ENCODE measurements around the gene JAKMIP1.

JAKMIP1 gene

DNA sequence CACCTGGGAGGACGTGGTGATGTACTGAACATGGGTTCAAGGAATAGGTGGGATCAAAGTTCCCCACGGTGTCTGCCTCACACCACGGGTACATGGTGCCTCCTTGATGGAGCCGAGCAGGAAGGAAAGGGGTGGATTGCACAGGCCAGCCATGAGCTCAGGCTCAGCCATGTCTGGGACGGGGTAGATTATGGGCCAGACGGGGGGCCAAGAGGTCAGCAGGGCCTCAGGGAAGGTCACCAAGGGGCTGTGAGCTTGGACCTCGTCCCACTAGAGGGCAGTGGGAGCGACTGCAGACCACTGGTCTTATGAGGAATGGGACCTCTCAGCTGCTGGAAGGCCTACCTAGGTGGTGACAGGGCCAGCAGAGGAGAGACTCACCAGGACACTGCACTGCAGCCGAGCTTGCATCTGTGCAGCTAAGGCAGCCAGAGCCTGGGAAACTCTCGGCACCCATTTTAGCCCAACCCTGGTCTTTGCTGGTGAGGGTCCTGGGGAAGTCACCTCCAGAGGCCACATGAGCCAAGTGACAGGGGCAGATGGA is 38.4 kb downstream of the JAKMIP1 start:
- Mint-ChIP-seq H3K27ac (no peak overlapping the region), H3K36me3 (ENCODE audit: low read depth) (no peaks in the 10 kb centered on the region), H3K4me1 (ENCODE audit: low read depth) (no peaks in the 10 kb centered on the region), H3K4me3 (no peak overlapping the region), H3K9me3 (peaks cover 4% of the 10 kb centered on the region), H3K27me3 (no peaks in the 10 kb centered on the region)

DNA sequence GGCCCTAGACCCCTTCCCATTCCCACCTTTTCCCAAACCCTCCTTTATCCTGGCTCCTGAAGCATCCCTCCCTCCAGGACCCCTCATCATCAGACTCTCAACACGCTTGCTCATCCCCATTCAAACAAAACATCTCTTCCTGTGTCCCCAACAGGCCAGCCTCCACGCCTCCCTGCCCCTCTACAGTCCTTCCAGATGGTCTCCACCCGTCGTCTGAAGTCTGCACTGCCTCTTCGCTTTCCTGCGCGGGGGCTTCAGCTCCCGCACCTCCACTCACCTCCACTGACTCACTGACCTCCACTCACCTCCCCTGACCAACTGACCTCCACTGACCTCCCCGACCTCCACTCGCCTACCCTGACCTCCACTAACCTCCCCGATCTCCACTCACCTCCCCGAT is 39.8 kb downstream of the JAKMIP1 start:
- Mint-ChIP-seq H3K4me1 (ENCODE audit: low read depth) (no peaks in the 10 kb centered on the region), H3K36me3 (ENCODE audit: low read depth) (no peaks in the 10 kb centered on the region), H3K27me3 (no peaks in the 10 kb centered on the region), H3K4me3 (no peak overlapping the region), H3K9me3 (peaks cover 4% of the 10 kb centered on the region), H3K27ac (no peak overlapping the region)

DNA sequence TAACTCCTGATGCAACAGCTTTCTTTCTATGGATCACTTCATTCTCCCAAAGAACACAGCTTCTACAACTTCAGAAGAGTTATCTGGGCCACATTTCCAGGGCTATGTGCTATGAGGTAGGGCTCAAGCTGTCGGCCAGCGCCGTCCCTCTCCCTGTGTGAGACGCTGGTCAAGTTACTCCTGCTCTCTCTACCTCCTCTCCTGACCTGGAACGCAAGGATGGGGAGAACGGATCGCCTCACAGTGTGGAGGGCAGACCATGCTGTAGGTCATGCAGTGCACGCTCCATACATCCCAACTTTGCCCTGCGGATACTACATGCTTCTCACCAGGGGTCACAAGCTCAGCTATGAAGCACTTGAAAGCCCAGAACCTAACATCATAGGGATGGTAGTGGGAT is 42.4 kb downstream of the JAKMIP1 start:
- Mint-ChIP-seq H3K4me1 (ENCODE audit: low read depth) (no peaks in the 10 kb centered on the region), H3K9me3 (no peaks in the 10 kb centered on the region), H3K4me3 (no peak overlapping the region), H3K27ac (no peak overlapping the region), H3K36me3 (ENCODE audit: low read depth) (no peaks in the 10 kb centered on the region), H3K27me3 (no peaks in the 10 kb centered on the region)

DNA sequence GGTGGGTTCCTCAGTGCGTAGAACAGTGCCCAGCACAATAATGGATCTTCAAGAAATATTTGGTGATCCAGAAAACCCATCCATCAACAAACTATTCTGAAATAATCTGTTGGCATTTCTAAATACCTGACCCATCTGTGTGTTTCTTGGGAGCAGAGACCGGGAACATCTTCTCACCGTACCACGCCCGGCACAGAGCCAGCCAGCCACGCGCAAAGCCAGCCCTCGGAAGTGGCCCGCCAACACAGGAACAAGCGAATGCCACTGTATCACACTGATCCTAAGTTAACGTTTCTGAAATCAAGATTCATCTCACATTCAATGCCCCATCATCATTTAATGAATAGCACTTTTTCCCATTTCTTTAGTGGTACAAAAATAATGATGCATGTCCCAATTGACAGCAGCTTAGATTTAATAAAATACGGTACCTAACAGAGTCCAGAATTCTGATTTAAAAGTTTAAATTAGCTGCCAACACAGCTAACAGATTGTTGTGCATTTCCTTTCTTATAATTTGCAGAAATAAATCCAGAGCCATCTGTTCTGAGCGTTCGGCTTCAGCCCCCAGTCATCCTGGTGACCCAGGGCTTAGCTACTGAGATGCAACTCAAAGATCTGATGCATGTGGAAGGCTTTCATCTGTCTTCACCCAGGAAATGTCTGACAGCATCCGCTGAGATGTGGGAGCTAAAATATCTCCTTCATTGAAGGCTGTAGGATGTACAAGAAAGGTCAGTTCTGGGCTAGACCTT is 44.2 kb downstream of the JAKMIP1 start:
- Mint-ChIP-seq H3K27me3 (no peaks in the 10 kb centered on the region), H3K27ac (no peak overlapping the region), H3K9me3 (no peaks in the 10 kb centered on the region), H3K4me1 (ENCODE audit: low read depth) (no peaks in the 10 kb centered on the region), H3K36me3 (ENCODE audit: low read depth) (no peaks in the 10 kb centered on the region), H3K4me3 (no peak overlapping the region)

DNA sequence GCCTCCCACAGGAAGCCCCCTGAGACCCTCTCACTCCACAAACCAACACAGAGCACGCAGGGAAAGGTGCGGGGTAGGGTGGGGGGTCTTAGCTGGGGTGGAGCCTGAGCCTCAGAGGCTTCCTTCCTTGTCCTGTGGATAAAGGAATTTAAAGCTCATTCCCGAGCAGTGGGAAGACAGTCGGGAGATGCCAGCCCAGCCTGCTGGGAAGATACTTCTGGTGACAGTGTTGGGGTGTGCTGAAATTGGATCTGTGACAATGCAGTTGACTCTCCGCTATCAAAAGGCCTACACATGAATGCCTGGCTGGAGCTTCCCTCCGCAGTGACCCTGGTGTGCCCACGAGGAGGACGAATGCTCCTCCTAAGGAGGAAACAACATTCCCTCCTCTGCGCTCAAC is 45.5 kb downstream of the JAKMIP1 start:
- Mint-ChIP-seq H3K27ac (no peak overlapping the region), H3K36me3 (ENCODE audit: low read depth) (no peaks in the 10 kb centered on the region), H3K4me3 (no peak overlapping the region), H3K9me3 (no peaks in the 10 kb centered on the region), H3K4me1 (ENCODE audit: low read depth) (no peaks in the 10 kb centered on the region), H3K27me3 (no peaks in the 10 kb centered on the region)

DNA sequence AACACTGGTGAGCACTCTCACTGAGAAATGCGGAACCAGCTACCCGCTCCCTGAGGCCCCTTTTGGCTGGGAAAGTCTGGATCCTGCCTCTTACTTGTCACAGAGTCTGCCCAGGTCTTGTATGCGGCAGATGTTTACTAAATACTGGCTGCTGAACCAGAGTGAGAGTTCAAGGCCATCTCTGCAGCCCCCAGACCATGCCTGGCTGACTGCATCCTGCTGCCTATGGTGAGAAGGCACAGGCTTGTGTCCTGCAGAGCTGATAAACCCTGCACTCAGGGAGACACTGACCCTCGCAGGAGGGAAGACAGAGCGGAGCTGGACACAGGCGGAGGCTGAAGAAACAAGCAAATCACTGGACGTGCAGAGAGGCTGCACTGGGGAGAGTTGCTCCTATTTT is 46.5 kb downstream of the JAKMIP1 start:
- H3K27me3 Mint-ChIP-seq, result no peaks in the 10 kb centered on the region
- no peaks in the 10 kb centered on the region for H3K9me3 Mint-ChIP-seq
- H3K36me3 Mint-ChIP-seq (ENCODE audit: low read depth), result no peaks in the 10 kb centered on the region
- no peak overlapping the region for H3K27ac Mint-ChIP-seq
- no peaks in the 10 kb centered on the region for H3K4me1 Mint-ChIP-seq (ENCODE audit: low read depth)
- H3K4me3 Mint-ChIP-seq, result no peak overlapping the region

DNA sequence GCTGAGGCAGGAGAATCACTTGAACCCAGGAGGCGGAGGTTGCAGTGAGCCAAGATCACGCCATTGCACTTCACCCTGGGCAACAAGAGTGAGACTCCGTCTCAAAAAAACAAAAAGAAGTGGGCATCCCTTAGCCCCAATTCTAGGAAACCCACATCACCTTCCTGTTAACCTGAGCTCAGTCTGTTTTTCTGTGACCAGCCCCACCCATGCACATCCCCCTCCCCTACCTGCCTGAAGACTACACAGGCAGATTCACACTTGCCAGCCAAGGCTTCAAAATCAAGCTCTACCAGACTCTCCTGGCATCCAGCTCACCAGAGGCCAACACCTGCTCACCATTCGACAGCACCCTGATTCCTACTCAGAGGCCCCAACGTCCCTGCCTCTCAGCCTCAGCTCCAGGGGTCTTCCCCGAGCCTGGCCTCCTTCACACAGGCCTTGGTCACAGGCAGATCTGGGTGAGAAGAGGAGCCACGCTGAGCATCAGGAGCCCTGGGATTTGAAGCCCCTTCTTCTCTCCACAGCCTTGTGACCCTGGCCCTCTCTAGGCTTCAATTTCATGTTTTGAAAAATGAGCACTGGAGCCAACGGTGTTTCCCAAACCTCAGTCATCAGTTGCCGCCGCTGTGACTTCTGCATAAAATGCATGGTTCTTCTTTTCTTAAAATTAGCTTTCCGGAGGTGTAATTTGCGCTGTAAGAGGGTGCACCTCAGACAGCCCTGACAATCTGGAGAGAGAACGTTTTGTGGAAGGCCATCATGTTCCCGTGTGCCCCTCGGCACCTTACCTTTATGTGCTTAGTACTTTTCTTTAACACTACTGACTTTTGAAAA is 47.3 kb downstream of the JAKMIP1 start:
- Mint-ChIP-seq H3K4me1 (ENCODE audit: low read depth) (no peaks in the 10 kb centered on the region), H3K27ac (no peak overlapping the region), H3K4me3 (no peak overlapping the region)

DNA sequence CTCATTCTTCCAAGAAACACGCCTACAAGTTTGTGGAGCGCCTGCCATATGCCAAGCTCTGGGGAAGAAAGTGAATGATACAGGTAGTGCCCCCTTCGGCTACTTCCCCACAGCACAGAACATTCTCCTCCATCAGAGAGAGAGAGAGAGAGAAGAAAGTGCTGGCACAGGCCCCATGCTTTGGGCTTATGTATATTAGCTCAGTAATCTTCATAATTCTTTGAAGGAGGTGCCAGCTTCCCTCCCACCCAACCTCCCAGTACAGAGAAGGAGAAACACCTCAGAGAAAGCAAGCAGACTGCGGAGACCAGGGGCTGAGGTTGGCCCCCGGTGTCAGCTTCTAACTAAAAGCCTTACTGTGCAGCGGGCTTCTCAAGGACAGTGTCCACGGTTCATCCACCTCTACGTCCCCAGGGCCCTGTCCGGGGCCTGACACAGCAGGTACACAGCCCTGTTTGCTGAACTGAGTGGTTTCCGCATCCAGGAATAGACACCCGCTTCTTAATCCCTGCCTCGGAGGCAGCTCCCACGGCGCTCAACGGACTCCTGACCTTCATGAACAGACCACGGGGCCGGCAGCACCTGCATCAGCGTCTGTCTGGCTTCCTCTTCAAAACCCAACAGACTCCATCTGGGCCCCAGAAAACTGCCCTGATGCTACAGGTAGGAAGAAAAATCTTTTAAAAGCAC is 50.2 kb downstream of the JAKMIP1 start:
- H3K4me1 Mint-ChIP-seq (ENCODE audit: low read depth), result no peaks in the 10 kb centered on the region
- no peaks in the 10 kb centered on the region for H3K36me3 Mint-ChIP-seq (ENCODE audit: low read depth)
- no peaks in the 10 kb centered on the region for H3K9me3 Mint-ChIP-seq
- no peaks in the 10 kb centered on the region for H3K27me3 Mint-ChIP-seq
- H3K27ac Mint-ChIP-seq, result no peak overlapping the region
- H3K4me3 Mint-ChIP-seq, result no peak overlapping the region

More for the DNA sequence above, 47.3 kb downstream of the JAKMIP1 start:
- Mint-ChIP-seq H3K36me3 (ENCODE audit: low read depth) (no peaks in the 10 kb centered on the region), H3K27me3 (no peaks in the 10 kb centered on the region), H3K9me3 (no peaks in the 10 kb centered on the region)

DNA sequence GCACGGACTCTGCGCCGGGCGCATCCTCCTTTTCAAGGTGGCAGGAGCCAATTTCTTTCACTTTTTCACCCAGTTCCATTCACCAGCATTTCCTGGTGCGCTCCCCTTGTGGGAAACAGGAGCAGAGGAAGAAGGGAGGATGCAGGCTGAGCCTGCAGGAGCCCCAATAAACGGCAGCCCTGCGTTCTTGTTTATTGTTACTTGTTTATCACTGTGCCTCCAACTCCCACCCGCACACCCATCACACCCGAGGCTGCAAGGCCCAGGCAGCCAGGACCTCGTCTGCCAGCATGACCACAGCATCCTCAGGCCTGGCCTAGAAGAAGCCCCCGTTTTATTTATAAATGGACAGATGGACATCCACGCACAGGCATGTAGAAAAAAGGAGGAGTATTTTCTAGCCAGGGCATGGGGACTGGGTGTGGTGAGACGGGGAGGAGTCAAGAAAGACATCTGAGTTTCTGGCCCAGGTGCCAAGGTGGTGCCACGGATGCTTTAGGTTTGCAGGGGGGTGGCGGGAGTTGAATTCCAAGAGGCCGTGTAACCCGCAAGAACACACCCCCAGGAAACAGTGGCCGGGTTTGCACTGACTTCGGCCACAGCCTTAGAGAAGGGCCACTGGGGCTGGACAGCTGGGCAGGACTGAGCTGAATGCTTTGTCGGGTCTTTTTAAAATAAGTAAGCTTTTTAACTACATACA is 51.7 kb downstream of the JAKMIP1 start:
- no peak overlapping the region for H3K27ac Mint-ChIP-seq
- no peaks in the 10 kb centered on the region for H3K4me1 Mint-ChIP-seq (ENCODE audit: low read depth)
- peaks cover 5% of the 10 kb centered on the region for H3K9me3 Mint-ChIP-seq
- peaks cover 5% of the 10 kb centered on the region for H3K36me3 Mint-ChIP-seq (ENCODE audit: low read depth)
- H3K27me3 Mint-ChIP-seq, result no peaks in the 10 kb centered on the region
- H3K4me3 Mint-ChIP-seq, result no peak overlapping the region

DNA sequence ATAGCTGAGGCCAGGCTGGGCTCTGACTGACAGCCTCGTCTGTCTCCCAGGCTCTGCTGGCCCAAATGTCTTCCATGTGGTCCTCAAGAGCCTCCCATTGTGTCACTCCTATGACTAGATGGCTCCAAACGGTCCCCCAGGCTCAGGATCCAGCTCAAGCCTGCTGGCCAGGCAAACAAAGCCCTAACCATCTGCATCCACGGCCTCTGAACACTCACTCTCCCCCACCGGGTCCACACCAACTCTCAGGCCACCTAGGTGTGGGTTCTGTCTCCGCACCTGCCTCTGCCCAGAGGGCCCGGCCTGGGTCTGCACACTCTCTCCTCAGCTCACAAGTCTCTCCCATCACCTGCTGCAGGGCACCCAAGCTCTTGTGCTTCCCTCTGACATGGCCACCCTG is 52.9 kb downstream of the JAKMIP1 start:
- peaks cover 5% of the 10 kb centered on the region for H3K9me3 Mint-ChIP-seq
- no peak overlapping the region for H3K4me3 Mint-ChIP-seq
- H3K4me1 Mint-ChIP-seq (ENCODE audit: low read depth), result no peaks in the 10 kb centered on the region
- H3K27me3 Mint-ChIP-seq, result no peaks in the 10 kb centered on the region
- peaks cover 5% of the 10 kb centered on the region for H3K36me3 Mint-ChIP-seq (ENCODE audit: low read depth)
- H3K27ac Mint-ChIP-seq, result no peak overlapping the region

DNA sequence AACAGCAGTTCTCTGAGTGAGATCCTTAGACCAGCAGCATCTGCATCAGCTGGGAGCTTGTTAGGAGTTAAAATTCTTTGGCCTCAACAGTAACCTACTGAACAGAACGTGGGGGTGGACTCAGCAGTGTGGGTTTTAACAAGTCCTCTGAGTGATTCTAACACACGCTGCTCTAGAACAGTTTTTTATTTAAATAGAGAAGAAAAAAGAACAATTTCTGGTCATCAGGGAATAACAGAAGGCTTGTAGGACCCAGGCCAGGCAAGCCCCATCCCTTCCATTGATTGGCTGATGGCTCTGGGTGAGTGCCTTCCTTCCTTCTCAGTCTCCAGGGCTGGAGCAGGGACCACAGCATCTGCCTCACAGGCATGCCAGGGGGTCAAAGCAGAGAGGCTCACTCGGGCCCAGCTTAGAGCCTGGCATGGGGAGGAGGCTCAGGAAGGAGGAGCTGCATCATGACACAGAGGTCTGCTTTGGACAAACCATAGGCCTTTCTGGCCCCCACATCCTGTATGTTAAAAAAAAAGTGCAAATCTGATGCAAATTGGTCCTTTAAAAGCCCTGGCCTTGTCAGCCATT is 56.7 kb downstream of the JAKMIP1 start:
- Mint-ChIP-seq H3K27ac (no peak overlapping the region), H3K27me3 (no peaks in the 10 kb centered on the region), H3K9me3 (peaks cover 5% of the 10 kb centered on the region), H3K36me3 (ENCODE audit: low read depth) (peaks cover 5% of the 10 kb centered on the region), H3K4me1 (ENCODE audit: low read depth) (no peaks in the 10 kb centered on the region), H3K4me3 (no peak overlapping the region)

DNA sequence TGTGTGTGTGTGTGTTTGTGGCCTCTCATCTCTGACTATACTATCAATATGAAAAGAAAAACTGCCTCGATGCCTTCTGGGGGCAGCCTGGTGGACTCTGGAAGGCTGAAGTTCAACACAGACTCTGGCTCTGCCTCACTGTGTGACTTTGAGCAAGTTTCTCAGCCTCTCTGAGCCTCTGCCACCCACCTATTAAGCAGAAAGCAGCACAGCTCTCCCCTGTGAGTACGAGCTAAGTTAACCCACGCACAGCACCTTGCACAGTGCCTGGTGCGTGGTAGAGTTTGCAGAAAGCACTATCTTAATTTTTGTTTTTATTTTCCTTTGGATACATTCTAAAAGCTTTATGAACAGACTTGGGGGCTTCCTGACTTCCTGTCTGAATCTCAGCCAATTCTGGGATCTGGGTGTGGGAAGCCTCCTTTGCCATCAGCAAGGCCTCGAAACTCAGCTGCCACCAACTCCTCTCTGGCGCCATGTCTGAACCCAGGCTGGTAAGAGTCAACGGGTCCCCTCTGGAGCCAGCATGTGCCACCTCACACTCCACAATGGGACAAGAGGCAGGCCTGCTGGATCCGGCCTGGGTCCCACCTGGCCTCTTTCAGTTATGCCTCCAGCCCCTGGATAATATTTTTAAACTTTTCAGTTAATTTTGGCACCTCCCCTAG is 57.3 kb downstream of the JAKMIP1 start:
- H3K27ac Mint-ChIP-seq, result no peak overlapping the region
- H3K27me3 Mint-ChIP-seq, result no peaks in the 10 kb centered on the region
- peaks cover 5% of the 10 kb centered on the region for H3K9me3 Mint-ChIP-seq
- no peak overlapping the region for H3K4me3 Mint-ChIP-seq
- H3K4me1 Mint-ChIP-seq (ENCODE audit: low read depth), result no peaks in the 10 kb centered on the region
- H3K36me3 Mint-ChIP-seq (ENCODE audit: low read depth), result peaks cover 5% of the 10 kb centered on the region

DNA sequence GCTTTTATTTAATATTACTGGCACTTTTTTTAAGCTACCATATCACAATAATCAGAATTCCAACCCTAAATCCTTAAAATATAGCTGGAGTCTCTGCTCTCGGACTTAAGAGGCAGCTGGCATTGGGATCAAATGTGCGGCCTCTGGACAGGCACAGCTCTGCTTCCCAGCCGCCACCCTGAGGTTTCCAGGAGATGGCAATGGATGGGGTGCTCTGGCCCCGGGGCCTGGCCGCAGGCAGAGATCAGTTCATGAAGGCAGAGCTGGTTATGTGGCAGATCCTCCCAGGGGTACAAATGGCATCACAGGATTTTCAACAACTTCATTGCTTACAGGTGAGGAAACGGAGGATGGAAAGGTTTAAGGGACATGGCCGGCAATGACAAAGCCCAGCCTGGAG is 57.8 kb downstream of the JAKMIP1 start:
- H3K4me1 Mint-ChIP-seq (ENCODE audit: low read depth), result no peaks in the 10 kb centered on the region
- H3K27me3 Mint-ChIP-seq, result no peaks in the 10 kb centered on the region
- H3K4me3 Mint-ChIP-seq, result no peak overlapping the region
- peaks cover 5% of the 10 kb centered on the region for H3K9me3 Mint-ChIP-seq
- H3K27ac Mint-ChIP-seq, result no peak overlapping the region
- peaks cover 5% of the 10 kb centered on the region for H3K36me3 Mint-ChIP-seq (ENCODE audit: low read depth)

DNA sequence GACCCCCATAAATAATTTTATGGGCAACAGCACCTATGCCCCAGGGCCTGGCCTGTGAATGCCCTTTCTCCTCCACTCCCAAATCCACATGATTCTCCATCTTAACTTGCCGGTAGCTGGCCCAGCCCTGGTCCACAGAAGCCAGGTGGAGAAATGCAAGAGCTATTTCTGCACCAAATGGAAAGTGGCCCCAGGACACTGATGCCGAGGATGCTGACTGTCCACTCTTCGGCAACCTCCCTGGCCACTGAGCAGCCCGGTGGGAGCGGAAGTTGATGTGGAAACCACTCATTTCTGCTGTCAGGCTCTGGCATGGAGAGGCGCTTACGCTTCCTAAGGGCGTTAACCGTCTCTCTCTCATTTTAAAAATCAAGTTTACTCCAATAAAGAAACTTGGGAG is 58.8 kb downstream of the JAKMIP1 start:
- no peaks in the 10 kb centered on the region for H3K4me1 Mint-ChIP-seq (ENCODE audit: low read depth)
- no peak overlapping the region for H3K4me3 Mint-ChIP-seq
- H3K27ac Mint-ChIP-seq, result no peak overlapping the region
- no peaks in the 10 kb centered on the region for H3K27me3 Mint-ChIP-seq
- peaks cover 5% of the 10 kb centered on the region for H3K9me3 Mint-ChIP-seq
- H3K36me3 Mint-ChIP-seq (ENCODE audit: low read depth), result peaks cover 5% of the 10 kb centered on the region
